ENCODE data around the gene QRICH1. TPM values are rescaled to one million over a fixed set of nuclear protein-coding genes. Genes with fewer than 3 reads are reported as not detected.

The QRICH1 gene
- total and polyA plus RNA-seq, 2 of the 4 experiments (the other 2 are of a cell fraction) = 62.7 to 77.3 TPM

GRCh38 chr3:49076646-49077045, 17.2 kb downstream of the QRICH1 start:
- H3K18ac ChIP-seq (ENCODE audit: low read depth, low read length) = no peak overlapping the region
- no peaks in the 10 kb centered on the region for H3K9me3 ChIP-seq (ENCODE audit: control insufficient read depth, insufficient read depth, low read length)
- no CpG with 5 or more reads among the region's 4 CpGs for WGBS, 2 experiments (ENCODE audit: extremely low coverage in 2 of 2, insufficient read length in 1 of 2)
- no peak overlapping the region for H2AK9ac ChIP-seq (replicated peaks; ENCODE audit: low read depth, low read length, poor library complexity)
- H3K9me1 ChIP-seq (ENCODE audit: insufficient read depth, low read length) = no peaks in the 10 kb centered on the region
- H4K91ac ChIP-seq (ENCODE audit: insufficient read depth, low read depth, low read length) = no peak overlapping the region
- H2AK5ac ChIP-seq (ENCODE audit: low read depth, low read length) = no peak overlapping the region
- H3K27ac ChIP-seq (ENCODE audit: insufficient read depth, low read length) = no peak overlapping the region
- ChIA-PET CTCF (no interaction called here), POLR2A (ENCODE audit: unreplicated experiment) (no interaction called here)
- no peak overlapping the region for H3K4ac ChIP-seq (ENCODE audit: low read depth, low read length)
- peaks cover 48% of the 10 kb centered on the region for H3K36me3 ChIP-seq (ENCODE audit: control insufficient read depth, insufficient read depth, low read length)
- in situ Hi-C loops (cut with MboI; ENCODE audit: low sequenced_read_pairs) (no loop called here), intact Hi-C loops (cut with micrococcal nuclease) (loop anchor here (5.0 kb wide), 1 partner anchor 34 kb away; no protein-coding TSS in a partner anchor), dilution Hi-C loops (cut with HindIII; ENCODE audit: low sequenced_read_pairs, unreplicated experiment) (no loop called here)
- no peak overlapping the region for H2BK120ac ChIP-seq (ENCODE audit: low read depth, low read length)
- no peak overlapping the region for H3K4me3 ChIP-seq (ENCODE audit: insufficient read depth, low read depth, low read length)
- H3K4me2 ChIP-seq (ENCODE audit: low read depth, low read length) = no peak overlapping the region
- BruUV-seq (replicated peaks) = no TSS peak
- no peak overlapping the region for H3K9ac ChIP-seq (ENCODE audit: low read depth, low read length)
- H3K27me3 ChIP-seq (ENCODE audit: control insufficient read depth, insufficient read depth, low read length) = no peaks in the 10 kb centered on the region
- H2BK20ac ChIP-seq (ENCODE audit: low read depth, low read length) = no peak overlapping the region
- H3K79me1 ChIP-seq (ENCODE audit: low read depth in 1 of 2, low read length in 2 of 2) = peaks cover 22 to 64% of the 10 kb centered on the region in 2 experiments
- TF ChIP-seq SMC3 (IDR thresholded peaks at IDR 0.05; ENCODE audit: low read depth, low read length) (no peak), MAFK (IDR thresholded peaks at IDR 0.05; ENCODE audit: low read depth, low read length) (no peak), USF2 (IDR thresholded peaks at IDR 0.05; ENCODE audit: low read depth, low read length) (no peak), FOS (IDR thresholded peaks at IDR 0.05; ENCODE audit: low read depth, low read length) (no peak), RFX5 (IDR thresholded peaks at IDR 0.05; ENCODE audit: low read depth, low read length) (no peak), CHD1 (IDR thresholded peaks at IDR 0.05; ENCODE audit: low read depth, low read length) (no peak), NFE2L2 (IDR thresholded peaks at IDR 0.05; ENCODE audit: low read depth, low read length) (no peak), BHLHE40 (IDR thresholded peaks at IDR 0.05; ENCODE audit: low read depth, low read length) (no peak), RAD21 (IDR thresholded peaks at IDR 0.05; ENCODE audit: low read length) (no peak), POLR2A (IDR thresholded peaks at IDR 0.05; ENCODE audit: low read depth, low read length) (no peak), MAZ (IDR thresholded peaks at IDR 0.05; ENCODE audit: borderline replicate concordance, low read depth, low read length) (no peak), MXI1 (IDR thresholded peaks at IDR 0.05; ENCODE audit: borderline replicate concordance, low read depth, low read length) (no peak), CEBPB (IDR thresholded peaks at IDR 0.05; ENCODE audit: low read depth, low read length) (no peak), CTCF (conservative IDR thresholded peaks at IDR 0.05; ENCODE audit: low read depth, low read length) (no peak), RCOR1 (IDR thresholded peaks at IDR 0.05; ENCODE audit: insufficient replicate concordance, low read length) (no peak), ELK1 (IDR thresholded peaks at IDR 0.05; ENCODE audit: borderline replicate concordance, low read depth, low read length) (no peak)
- H3K23ac ChIP-seq (ENCODE audit: low read depth, low read length) = no peak overlapping the region
- DNase-seq (no peak), ATAC-seq (ENCODE audit: low read depth) (no peak)
- no peak overlapping the region for H4K5ac ChIP-seq (ENCODE audit: low read depth, low read length)
- no peak overlapping the region for H2BK5ac ChIP-seq (ENCODE audit: low read depth, low read length, poor library complexity, severe bottlenecking)
- no peaks in the 10 kb centered on the region for H3K4me1 ChIP-seq (ENCODE audit: control insufficient read depth, insufficient read depth, low read length)
- H4K8ac ChIP-seq (ENCODE audit: low read depth in 2 of 2, low read length in 2 of 2) = no peak overlapping the region
- no peak overlapping the region for H3K56ac ChIP-seq (ENCODE audit: extremely low read depth, insufficient read depth, low read length)
- peaks cover 28% of the 10 kb centered on the region for H4K20me1 ChIP-seq (ENCODE audit: insufficient read depth, low read length)
- no peak overlapping the region for H2BK15ac ChIP-seq (ENCODE audit: low read depth, low read length)
- no peak overlapping the region for H3K14ac ChIP-seq (replicated peaks; ENCODE audit: low read depth, low read length)
- H2AFZ ChIP-seq (replicated peaks; ENCODE audit: low read length, poor library complexity) = no peak overlapping the region
